HG02852 (cell line): ENCODE data around the gene CTDP1.
"Not testable (repeated sequence)": the region's sequence is repeated elsewhere in the genome, so short reads cannot be mapped to it uniquely, and the experiment has no call there.

Experiments
- ATAC-seq: cut with Tn5 transposase; IDR thresholded peaks from one replicate; pipeline ENCODE4 v1.9.1; 2021; ENCODE audit warnings: mild to moderate bottlenecking, moderate library complexity; ENCODE audit not compliant: unreplicated experiment

CTDP1 gene

DNA sequence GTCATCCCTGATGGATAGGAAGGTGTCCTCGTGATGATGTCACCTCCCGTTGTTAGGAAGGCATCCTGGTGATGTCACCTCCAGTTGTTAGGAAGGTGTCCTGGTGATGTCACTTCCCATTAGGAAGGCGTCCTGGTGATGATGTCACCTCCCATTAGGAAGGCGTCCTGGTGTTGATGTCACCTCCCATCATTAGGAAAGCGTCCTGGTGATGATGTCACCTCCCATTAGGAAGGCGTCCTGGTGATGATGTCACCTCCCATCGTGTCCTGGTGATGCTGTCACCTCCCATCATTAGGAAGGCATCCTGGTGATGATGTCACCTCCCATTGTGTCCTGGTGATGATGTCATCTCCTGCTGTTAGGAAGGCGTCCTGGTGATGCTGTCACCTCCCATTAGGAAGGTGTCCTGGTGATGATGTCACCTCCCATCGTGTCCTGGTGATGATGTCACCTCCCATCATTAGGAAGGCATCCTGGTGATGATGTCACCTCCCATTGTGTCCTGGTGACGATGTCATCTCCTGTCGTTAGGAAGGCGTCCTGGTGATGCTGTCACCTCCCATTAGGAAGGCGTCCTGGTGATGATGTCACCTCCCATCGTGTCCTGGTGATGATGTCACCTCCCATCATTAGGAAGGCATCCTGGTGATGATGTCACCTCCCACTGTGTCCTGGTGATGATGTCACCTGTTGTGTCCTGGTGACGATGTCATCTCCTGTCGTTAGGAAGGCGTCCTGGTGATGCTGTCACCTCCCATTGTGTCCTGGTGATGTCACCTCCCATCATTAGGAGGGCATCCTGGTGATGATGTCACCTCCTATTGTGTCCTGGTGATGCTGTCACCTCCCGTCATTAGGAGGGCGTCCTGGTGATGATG lies 40.1 kb downstream of the CTDP1 start:
- ATAC-seq = not testable (repeated sequence)

GRCh38 chr18:79720359-79720733 lies 40.7 kb downstream of the CTDP1 start:
- ATAC-seq = no peak

DNA sequence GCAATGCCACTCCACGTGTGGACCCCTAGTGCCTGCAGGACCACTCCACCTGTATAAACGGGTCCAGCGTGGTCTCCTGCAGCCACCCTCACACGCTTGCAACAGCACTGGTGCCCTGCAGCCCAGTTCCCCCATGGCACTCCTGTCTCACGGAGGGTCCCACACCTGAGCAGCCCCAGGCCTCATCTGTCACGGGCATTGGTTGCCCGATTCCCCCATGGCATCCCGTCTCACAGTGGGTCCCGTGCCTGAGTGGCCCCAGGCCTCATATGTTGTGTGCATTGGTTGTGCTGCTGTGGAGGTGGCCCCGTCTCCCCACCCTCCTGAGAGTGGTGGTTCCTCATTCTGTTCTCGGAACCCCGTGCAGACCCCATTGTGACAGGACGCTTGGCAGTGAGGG lies 43.4 kb downstream of the CTDP1 start:
- ATAC-seq = no peak

DNA sequence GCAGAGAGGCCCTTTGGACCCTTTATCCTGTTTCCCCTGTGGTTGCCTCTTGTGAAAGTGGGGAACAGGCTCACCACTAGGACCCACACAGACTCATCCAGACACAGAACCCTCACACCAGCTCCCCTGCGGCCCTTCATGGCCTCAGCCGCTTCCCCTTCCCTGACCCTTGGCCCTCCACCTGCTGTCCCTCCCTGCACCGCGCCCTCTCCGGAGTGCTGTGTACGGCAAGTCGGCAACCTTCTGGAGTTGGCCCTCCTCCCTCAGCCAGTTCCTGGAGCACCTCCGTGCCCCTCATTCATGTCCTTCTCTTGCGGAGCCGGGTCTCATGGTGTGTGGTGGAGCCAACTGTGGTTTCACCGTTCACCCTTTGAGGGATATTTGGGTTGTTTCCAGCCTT lies 44.0 kb downstream of the CTDP1 start:
- ATAC-seq = no peak

- no peak for ATAC-seq
These were observed 44.9 kb downstream of the CTDP1 start for GRCh38 chr18:79724299-79725080.

GRCh38 chr18:79725486-79725885 lies 45.9 kb downstream of the CTDP1 start:
- no peak for ATAC-seq

- no peak for ATAC-seq
These were observed 47.1 kb downstream of the CTDP1 start for GRCh38 chr18:79726721-79727120.

DNA sequence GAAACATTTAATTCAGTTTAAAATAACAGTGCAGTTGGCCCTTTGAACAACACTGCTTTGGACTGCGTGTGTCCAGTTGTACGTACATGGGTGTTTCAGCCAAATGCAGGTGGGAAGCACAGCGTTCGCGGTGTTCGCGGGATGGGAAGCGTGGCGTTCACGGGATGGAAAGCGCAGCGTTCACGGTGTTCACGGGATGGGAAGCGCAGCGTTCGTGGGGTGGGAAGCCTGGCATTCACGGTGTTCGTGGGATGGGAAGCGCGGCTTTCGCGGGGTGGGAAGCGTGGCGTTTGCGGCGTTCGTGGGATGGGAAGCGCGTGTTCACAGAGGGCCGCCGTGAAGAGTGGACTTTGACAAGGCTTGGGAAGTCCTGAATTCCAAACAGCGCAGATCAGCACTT lies 47.6 kb downstream of the CTDP1 start:
- ATAC-seq = no peak

GRCh38 chr18:79728931-79729586 lies 49.5 kb downstream of the CTDP1 start:
- ATAC-seq = no peak

GRCh38 chr18:79729611-79730010 lies 50.0 kb downstream of the CTDP1 start:
- no peak for ATAC-seq

GRCh38 chr18:79730804-79731203 lies 51.2 kb downstream of the CTDP1 start:
- no peak for ATAC-seq

GRCh38 chr18:79731881-79732720 lies 52.5 kb downstream of the CTDP1 start:
- not testable (repeated sequence) for ATAC-seq

GRCh38 chr18:79732721-79733025 lies 53.1 kb downstream of the CTDP1 start:
- ATAC-seq = no peak

DNA sequence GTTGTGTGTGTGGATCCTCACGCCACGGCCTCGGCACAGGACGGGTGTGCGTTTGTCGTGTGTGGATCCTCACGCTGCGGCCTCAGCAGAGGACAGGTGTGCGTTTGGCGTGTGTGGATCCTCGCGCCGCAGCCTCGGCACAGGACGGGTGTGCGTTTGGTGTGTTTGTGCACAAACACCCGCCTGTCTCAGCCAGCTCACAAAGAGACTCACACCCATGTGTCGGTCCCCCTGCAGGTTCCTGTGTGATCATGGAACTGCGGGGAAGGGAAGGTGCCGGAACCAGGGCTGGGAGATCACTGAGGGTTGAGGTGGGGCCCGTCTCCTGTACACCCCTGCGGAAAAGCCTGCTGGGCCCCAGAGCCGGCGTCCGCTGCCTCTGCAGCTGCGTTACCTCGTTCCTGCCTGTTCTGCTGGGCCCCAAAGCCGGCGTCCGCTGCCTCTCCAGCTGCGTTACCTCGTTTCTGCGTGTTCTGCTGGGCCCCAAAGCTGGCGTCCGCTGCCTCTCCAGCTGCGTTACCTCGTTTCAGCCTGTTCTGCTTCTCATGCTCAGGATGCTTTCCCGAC lies 53.6 kb downstream of the CTDP1 start:
- ATAC-seq = no peak

- ATAC-seq = no peak
These were observed 54.6 kb downstream of the CTDP1 start for GRCh38 chr18:79733986-79734770.

DNA sequence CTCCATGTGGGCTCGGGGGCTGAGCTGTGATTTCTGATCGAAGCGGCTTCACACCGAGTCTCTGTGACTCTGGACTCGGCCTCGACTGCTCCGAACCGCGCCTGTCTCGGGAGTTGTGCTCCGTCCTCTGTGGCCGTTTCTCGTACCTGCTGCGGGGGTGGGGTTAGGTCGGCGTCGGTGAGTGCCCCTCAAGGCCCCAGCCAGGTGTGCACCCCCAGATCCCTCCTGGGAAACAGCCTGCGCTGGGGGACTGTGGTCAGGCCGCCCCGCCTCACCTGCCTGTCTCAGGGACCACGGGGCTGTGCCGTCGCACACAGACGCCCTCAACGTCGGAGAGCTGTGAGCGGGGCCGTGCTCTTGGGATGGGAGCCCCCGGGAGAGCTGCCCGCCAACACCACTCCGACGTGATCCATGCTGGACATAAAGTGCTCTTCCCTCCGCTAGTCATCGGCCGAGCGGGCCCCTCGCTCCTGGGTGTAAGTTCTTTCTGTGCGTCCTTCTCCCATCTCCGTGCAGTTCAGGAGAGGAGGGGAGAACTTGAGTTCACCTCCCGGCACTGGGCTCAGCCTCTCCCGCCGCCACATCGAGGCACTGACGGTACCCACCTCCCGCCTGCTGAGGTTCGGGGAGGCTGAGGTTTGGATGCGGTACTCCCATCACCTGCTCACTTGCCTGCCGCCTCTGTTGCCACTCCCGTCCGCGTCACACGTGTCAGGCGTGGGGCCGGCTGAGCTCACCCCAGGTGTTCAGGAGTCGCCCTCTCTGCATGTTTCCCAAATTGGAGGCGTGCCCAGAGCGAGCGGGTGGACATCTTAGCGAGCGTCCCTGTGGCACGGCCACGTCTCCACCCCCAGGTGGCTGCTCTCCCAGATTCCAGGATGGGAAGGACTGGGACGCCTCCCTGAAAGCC lies 55.7 kb downstream of the CTDP1 start:
- no peak for ATAC-seq

- ATAC-seq = no peak
These were observed 56.6 kb downstream of the CTDP1 start for GRCh38 chr18:79736230-79736629.

DNA sequence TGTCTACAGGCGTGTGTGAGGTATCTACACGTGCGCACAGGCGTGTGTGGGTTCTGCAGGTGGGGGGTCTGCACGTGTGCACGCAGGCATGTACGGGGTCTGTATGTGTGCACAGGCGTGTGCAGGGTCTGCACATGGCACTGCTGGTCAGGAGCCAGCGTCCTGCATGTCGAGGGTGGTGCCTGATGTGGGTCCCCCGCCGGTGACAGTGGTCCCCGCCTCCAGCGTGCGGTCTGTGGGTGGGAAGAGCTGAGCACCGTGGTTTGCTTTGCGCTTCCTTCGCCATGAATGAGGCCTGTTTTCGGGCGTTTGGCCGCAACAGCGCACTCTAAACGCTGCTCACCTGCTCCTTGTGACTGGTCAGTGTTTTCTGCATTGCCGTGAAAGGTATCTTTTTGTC lies 57.2 kb downstream of the CTDP1 start:
- ATAC-seq = no peak

DNA sequence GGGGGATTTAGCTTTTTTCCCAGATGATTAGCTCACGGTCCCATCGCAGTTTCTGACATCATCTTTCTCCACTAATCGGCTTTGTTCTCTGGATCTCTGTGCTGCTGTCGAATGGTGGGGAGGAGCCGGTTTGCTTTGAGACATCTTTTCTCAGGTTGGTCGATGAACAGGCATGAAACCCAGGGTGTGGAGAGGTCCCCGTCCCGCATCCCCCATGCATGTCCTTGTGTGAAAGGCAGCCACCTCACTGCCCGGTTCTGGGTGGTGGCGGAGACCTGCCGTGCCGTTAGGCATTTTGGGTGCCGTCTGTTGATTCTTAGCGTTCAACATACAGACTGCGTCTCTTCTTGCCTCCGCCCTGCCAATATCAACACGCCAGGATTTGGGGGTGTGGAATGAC lies 57.8 kb downstream of the CTDP1 start:
- ATAC-seq = no peak
